ENCODE data around the gene C3orf20.

Gene C3orf20

GRCh38 chr3:14795996-14796395, 121.1 kb downstream of the C3orf20 start:
- TF ChIP-seq CTCF (IDR thresholded peaks at IDR 0.05; ENCODE audit: insufficient read depth, low read length, poor library complexity, severe bottlenecking) (no peak), EZH2phosphoT487 (conservative IDR thresholded peaks at IDR 0.05; ENCODE audit: low read length) (no peak)
- Histone ChIP-seq H3K9me2 (replicated peaks; ENCODE audit: insufficient read depth, low read length) (no peaks in the 10 kb centered on the region), H3K9me3 (ENCODE audit: insufficient read depth, low read length) (no peaks in the 10 kb centered on the region), H2AFZ (ENCODE audit: low read depth, low read length, severe bottlenecking) (no peak overlapping the region), H3K27ac (ENCODE audit: low read depth, low read length) (no peak overlapping the region), H3F3A (ENCODE audit: insufficient read depth) (no peaks in the 10 kb centered on the region), H4K20me1 (ENCODE audit: low read depth, low read length) (no peaks in the 10 kb centered on the region), H3K9ac (ENCODE audit: low read length) (no peak overlapping the region), H3K79me2 (ENCODE audit: insufficient read depth, low read length) (no peaks in the 10 kb centered on the region), H3K4me2 (ENCODE audit: low read depth, low read length, poor library complexity, severe bottlenecking) (no peak overlapping the region), H3K36me3 (ENCODE audit: low read length) (no peaks in the 10 kb centered on the region), H3K4me3 (ENCODE audit: insufficient read depth, low read length, poor library complexity, severe bottlenecking) (no peak overlapping the region), H3K27me3 (ENCODE audit: low read length) (no peaks in the 10 kb centered on the region)

GRCh38 chr3:14796403-14797077, 121.6 kb downstream of the C3orf20 start:
- Histone ChIP-seq H2AFZ (ENCODE audit: low read depth, low read length, severe bottlenecking) (no peak overlapping the region), H3K4me2 (ENCODE audit: low read depth, low read length, poor library complexity, severe bottlenecking) (no peak overlapping the region), H3K27ac (ENCODE audit: low read depth, low read length) (no peak overlapping the region), H3K9me3 (ENCODE audit: insufficient read depth, low read length) (no peaks in the 10 kb centered on the region), H3F3A (ENCODE audit: insufficient read depth) (no peaks in the 10 kb centered on the region), H3K36me3 (ENCODE audit: low read length) (no peaks in the 10 kb centered on the region), H3K9me2 (replicated peaks; ENCODE audit: insufficient read depth, low read length) (no peaks in the 10 kb centered on the region), H3K27me3 (ENCODE audit: low read length) (no peaks in the 10 kb centered on the region), H3K9ac (ENCODE audit: low read length) (no peak overlapping the region), H3K4me3 (ENCODE audit: insufficient read depth, low read length, poor library complexity, severe bottlenecking) (no peak overlapping the region), H4K20me1 (ENCODE audit: low read depth, low read length) (no peaks in the 10 kb centered on the region), H3K79me2 (ENCODE audit: insufficient read depth, low read length) (no peaks in the 10 kb centered on the region)
- TF ChIP-seq CTCF (IDR thresholded peaks at IDR 0.05; ENCODE audit: insufficient read depth, low read length, poor library complexity, severe bottlenecking) = no peak
- TF ChIP-seq EZH2phosphoT487 (conservative IDR thresholded peaks at IDR 0.05; ENCODE audit: low read length) = no peak

- Histone ChIP-seq H3K36me3 (ENCODE audit: low read length) (no peaks in the 10 kb centered on the region), H3K4me2 (ENCODE audit: low read depth, low read length, poor library complexity, severe bottlenecking) (no peak overlapping the region), H3K79me2 (ENCODE audit: insufficient read depth, low read length) (no peaks in the 10 kb centered on the region), H3K27me3 (ENCODE audit: low read length) (no peaks in the 10 kb centered on the region), H4K20me1 (ENCODE audit: low read depth, low read length) (no peaks in the 10 kb centered on the region), H3K9ac (ENCODE audit: low read length) (no peak overlapping the region), H3K9me2 (replicated peaks; ENCODE audit: insufficient read depth, low read length) (no peaks in the 10 kb centered on the region), H3K9me3 (ENCODE audit: insufficient read depth, low read length) (no peaks in the 10 kb centered on the region), H2AFZ (ENCODE audit: low read depth, low read length, severe bottlenecking) (no peak overlapping the region), H3K4me3 (ENCODE audit: insufficient read depth, low read length, poor library complexity, severe bottlenecking) (no peak overlapping the region), H3K27ac (ENCODE audit: low read depth, low read length) (no peak overlapping the region), H3F3A (ENCODE audit: insufficient read depth) (no peaks in the 10 kb centered on the region)
- no peak for TF ChIP-seq EZH2phosphoT487 (conservative IDR thresholded peaks at IDR 0.05; ENCODE audit: low read length)
- TF ChIP-seq CTCF (IDR thresholded peaks at IDR 0.05; ENCODE audit: insufficient read depth, low read length, poor library complexity, severe bottlenecking) = no peak
These were observed 122.8 kb downstream of the C3orf20 start for GRCh38 chr3:14797731-14798130.

All from SU-DHL-6 (cell line).